Skin of body (tissue), 3 donors: ENCODE data around the gene ORAI2. TPM values are rescaled to one million over a fixed set of nuclear protein-coding genes. Genes with fewer than 3 reads are reported as not detected.
"Not testable (repeated sequence)": the region's sequence is repeated elsewhere in the genome, so short reads cannot be mapped to it uniquely, and the experiment has no call there.

Experiments
- DNase-seq: peaks from one replicate; lab custom pipeline; 2025; lab: John Stamatoyannopoulos, UW
- small RNA-seq: library from RNA; depleted of rRNA; stranded (forward); fragments of <200 nt; gene quantifications from one replicate; pipeline ENCODE3, GENCODE V24; 2014; ENCODE audit warnings: low replicate concordance
- total RNA-seq: library from RNA; depleted of rRNA; stranded (reverse); fragments of >200 nt; gene quantifications from one replicate; pipeline ENCODE4 v1.2.3, GENCODE V29; 2014

The ORAI2 gene
- total RNA-seq, 1 donor from 2014 or later = 5.2 TPM

- not testable (repeated sequence) for DNase-seq
These were observed 61.2 kb downstream of the ORAI2 start for GRCh38 chr7:102494473-102495149.

GRCh38 chr7:102496861-102497260 is 63.5 kb downstream of the ORAI2 start:
- DNase-seq = not testable (repeated sequence)

GRCh38 chr7:102497308-102497707 is 63.9 kb downstream of the ORAI2 start:
- DNase-seq = not testable (repeated sequence)

- DNase-seq = not testable (repeated sequence)
These were observed 64.9 kb downstream of the ORAI2 start for GRCh38 chr7:102498321-102498720.

GRCh38 chr7:102503141-102503540 is 69.8 kb downstream of the ORAI2 start:
- DNase-seq = not testable (repeated sequence)

GRCh38 chr7:102505298-102506185 is 72.2 kb downstream of the ORAI2 start:
- DNase-seq = not testable (repeated sequence)

Small RNAs within 50 kb of the gene (small RNA-seq; reads per million reads assigned to genes)
- gene MIR548O = not detected

Other genes with a start within 250 kb of the ORAI2 start
- gene SH2B2, start 146.7 kb upstream of the ORAI2 start, total RNA-seq = 2.0 TPM
- not detected for gene SPDYE6, start 77.1 kb upstream of the ORAI2 start, total RNA-seq
- 18.0 TPM for gene PRKRIP1, start 37.2 kb upstream of the ORAI2 start, total RNA-seq
- gene ALKBH4, start 31.3 kb downstream of the ORAI2 start, total RNA-seq = 7.1 TPM
- 8.0 TPM for gene LRWD1, start 31.4 kb downstream of the ORAI2 start, total RNA-seq
- gene POLR2J, start 45.3 kb downstream of the ORAI2 start, total RNA-seq = 12.4 TPM
- 6.7 TPM for gene RASA4B, start 84.2 kb downstream of the ORAI2 start, total RNA-seq
- 16.2 TPM for gene UPK3BL2, start 110.1 kb downstream of the ORAI2 start, total RNA-seq
- gene SPDYE2, start 117.7 kb downstream of the ORAI2 start, total RNA-seq = not detected
- 27.6 TPM for gene POLR2J3, start 139.0 kb downstream of the ORAI2 start, total RNA-seq
- gene RASA4, start 183.2 kb downstream of the ORAI2 start, total RNA-seq = 26.5 TPM
- 37.9 TPM for gene UPK3BL1, start 209.2 kb downstream of the ORAI2 start, total RNA-seq
- gene SPDYE2B, start 216.7 kb downstream of the ORAI2 start, total RNA-seq = not detected
- gene POLR2J2, start 238.1 kb downstream of the ORAI2 start, total RNA-seq = 3.6 TPM